Body of pancreas (tissue), 4 donors: ENCODE results near the gene NGF. TPM values are rescaled to one million over a fixed set of nuclear protein-coding genes. Genes with fewer than 3 reads are reported as not detected.
A peak's percentile ranks its signal among the peaks of the same experiment; 100 is the strongest.

Experiments
- ATAC-seq: fragments of 150-250 bp; one replicate; pipeline ENCODE4 v1.9.1; 2016
- DNase-seq, 4 donors: peaks; one replicate each; pipeline ENCODE4 v3.0.0-alpha.2; 2019
- H3K27ac ChIP-seq, 4 donors: fragments of 200-600 bp; sonication (generic); 1 replicate in 3 of 4; 2 replicates in 1 of 4; pipeline versions ENCODE4 v1.5.1 to v1.6.1; 2016 to 2019; ENCODE audit warnings: mild to moderate bottlenecking in 1 of 4, mixed read lengths in 1 of 4, moderate library complexity in 1 of 4
- H3K27me3 ChIP-seq, 2 donors: fragments of 200-600 bp; sonication (generic); one replicate each; pipeline ENCODE4 v1.6.0; 2016; ENCODE audit warnings: mild to moderate bottlenecking in 1 of 2
- H3K36me3 ChIP-seq, 2 donors: fragments of 200-600 bp; sonication (generic); replicated peaks in 1 of 2; 2 replicates each; pipeline ENCODE4 v1.5.1; 2016; ENCODE audit warnings: low read depth in 2 of 2; ENCODE audit not compliant: insufficient read depth in 1 of 2
- H3K4me1 ChIP-seq: fragments of 200-600 bp; sonication (generic); one replicate; pipeline ENCODE4 v1.6.0; 2016
- H3K4me3 ChIP-seq, 2 donors: fragments of 200-600 bp; sonication (generic); 1 replicate in 1 of 2; 2 replicates in 1 of 2; pipeline ENCODE4 v1.5.1; 2016 to 2019
- H3K9me3 ChIP-seq, 3 donors: fragments of 200-600 bp; sonication (generic); 1 replicate in 2 of 3; 2 replicates in 1 of 3; pipeline ENCODE4 v1.5.1; 2016
- CTCF ChIP-seq, 7 experiments: fragments of 450-650 bp in 4 of 7; fragments of 200-600 bp in 3 of 7; sonication (generic) in 3 of 7; IDR thresholded peaks; one replicate each; pipeline ENCODE4 v1.5.1; 2016 to 2019; ENCODE audit warnings: antibody characterized with exemption in 7 of 7
- POLR2A ChIP-seq, 3 donors: fragments of 450-650 bp; IDR thresholded peaks; one replicate each; pipeline ENCODE4 v1.6.1; 2016; ENCODE audit warnings: antibody characterized with exemption in 3 of 3, mild to moderate bottlenecking in 2 of 3
- WGBS, 2 donors: methylation state at CpG; one replicate each; pipeline ENCODE4 v1.1.5; 2017; 5-methylcytosine and 5-hydroxymethylcytosine counted together
- intact Hi-C: fragments of 100-400 bp; cut with DNase I; formaldehyde crosslinking; loops from one replicate; pipeline ENCODE4 v1.15.1; 2023
- total RNA-seq, 2 donors: library from RNA; depleted of rRNA; stranded (reverse); fragments of >200 nt; gene quantifications; one replicate each; pipeline ENCODE4 v1.1.0, GENCODE V29; 2016

NGF gene
- total RNA-seq, 2 donors from 2014 or later, result 3.6 TPM; not detected in 1

GRCh38 chr1:115252585-115252984, 85.5 kb downstream of the NGF start:
- WGBS, 2 donors, result 40 to 56% methylated on average over 3 of the region's 3 CpGs
- peaks cover 0 to 2% (median 0%) of the 10 kb centered on the region in 3 donors for H3K9me3 ChIP-seq
- no peak for DNase-seq
- H3K27me3 ChIP-seq, result no peaks in the 10 kb centered on the region
- no peak overlapping the region for H3K27ac ChIP-seq
- no peaks in the 10 kb centered on the region for H3K4me1 ChIP-seq
- no peak for TF ChIP-seq POLR2A (IDR thresholded peaks at IDR 0.05)
- TF ChIP-seq CTCF (IDR thresholded peaks at IDR 0.05), result no peak
- H3K4me3 ChIP-seq, result no peak overlapping the region
- intact Hi-C loops, result no loop called here
- no peaks in the 10 kb centered on the region for H3K36me3 ChIP-seq
- no peak for ATAC-seq

GRCh38 chr1:115251856-115252255, 86.2 kb downstream of the NGF start:
- ATAC-seq (peak; percentile 53), DNase-seq (peak in 1 of 4 donors; percentile 16)
- intact Hi-C loops, result no loop called here
- WGBS, 2 donors, result 57 to 62% methylated on average over 2 of the region's 2 CpGs
- Histone ChIP-seq H3K27ac (no peak overlapping the region), H3K36me3 (no peaks in the 10 kb centered on the region), H3K27me3 (no peaks in the 10 kb centered on the region), H3K4me3 (no peak overlapping the region), H3K9me3 (no peaks in the 10 kb centered on the region), H3K4me1 (no peaks in the 10 kb centered on the region)
- TF ChIP-seq POLR2A (IDR thresholded peaks at IDR 0.05), result no peak
- TF ChIP-seq CTCF (IDR thresholded peaks at IDR 0.05), result no peak

- no peak overlapping the region for H3K27ac ChIP-seq
- H3K9me3 ChIP-seq, result no peaks in the 10 kb centered on the region
- DNase-seq, result no peak
- H3K36me3 ChIP-seq, result no peaks in the 10 kb centered on the region
- no peak for ATAC-seq
- WGBS, 2 donors, result 44% methylated on average over 2 of the region's 2 CpGs
- TF ChIP-seq CTCF (IDR thresholded peaks at IDR 0.05) (no peak), POLR2A (IDR thresholded peaks at IDR 0.05) (no peak)
- intact Hi-C loops, result no loop called here
- H3K27me3 ChIP-seq, result no peaks in the 10 kb centered on the region
- no peak overlapping the region for H3K4me3 ChIP-seq
- no peaks in the 10 kb centered on the region for H3K4me1 ChIP-seq
These were observed 86.7 kb downstream of the NGF start for GRCh38 chr1:115251340-115251748.

GRCh38 chr1:115246526-115246925, 91.5 kb downstream of the NGF start:
- no peak overlapping the region for H3K27ac ChIP-seq
- no peaks in the 10 kb centered on the region for H3K27me3 ChIP-seq
- intact Hi-C loops, result no loop called here
- no peaks in the 10 kb centered on the region for H3K36me3 ChIP-seq
- H3K4me1 ChIP-seq, result no peaks in the 10 kb centered on the region
- no peak for DNase-seq
- no peak for ATAC-seq
- no peak overlapping the region for H3K4me3 ChIP-seq
- H3K9me3 ChIP-seq, result no peaks in the 10 kb centered on the region
- no peak for TF ChIP-seq CTCF (IDR thresholded peaks at IDR 0.05)
- TF ChIP-seq POLR2A (IDR thresholded peaks at IDR 0.05), result no peak
- WGBS, 2 donors, result 83 to 94% methylated on average over 1 of the region's 1 CpG

GRCh38 chr1:115245227-115245626, 92.8 kb downstream of the NGF start:
- Histone ChIP-seq H3K27ac (no peak overlapping the region), H3K9me3 (no peaks in the 10 kb centered on the region), H3K36me3 (no peaks in the 10 kb centered on the region), H3K4me1 (no peaks in the 10 kb centered on the region), H3K27me3 (no peaks in the 10 kb centered on the region), H3K4me3 (no peak overlapping the region)
- no peak for DNase-seq
- no peak for TF ChIP-seq POLR2A (IDR thresholded peaks at IDR 0.05)
- no peak for ATAC-seq
- 94 to 98% methylated on average over 1 of the region's 1 CpG for WGBS, 2 donors
- intact Hi-C loops, result no loop called here
